ENCODE measurements around the gene CTTNBP2NL.

- TF ChIP-seq BACH1 (IDR thresholded peaks at IDR 0.05; ENCODE audit: borderline replicate concordance), result no peak
- TF ChIP-seq ATF2 (IDR thresholded peaks at IDR 0.05; ENCODE audit: low read length), result no peak
- TF ChIP-seq TBL1XR1 (IDR thresholded peaks at IDR 0.05; ENCODE audit: low read depth, low read length), result no peak
- no peak for TF ChIP-seq RAD21 (IDR thresholded peaks at IDR 0.05; ENCODE audit: insufficient read depth, low read depth, low read length)
- no peak for TF ChIP-seq POLR2AphosphoS5 (IDR thresholded peaks at IDR 0.05; ENCODE audit: low read length)
- TF ChIP-seq, protein P1, sequence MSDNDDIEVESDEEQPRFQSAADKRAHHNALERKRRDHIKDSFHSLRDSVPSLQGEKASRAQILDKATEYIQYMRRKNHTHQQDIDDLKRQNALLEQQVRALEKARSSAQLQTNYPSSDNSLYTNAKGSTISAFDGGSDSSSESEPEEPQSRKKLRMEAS (IDR thresholded peaks at IDR 0.05; ENCODE audit: low read depth, low read length), result no peak
- no peak for TF ChIP-seq HDAC2 (IDR thresholded peaks at IDR 0.05)
- no peak for TF ChIP-seq BHLHE40 (IDR thresholded peaks at IDR 0.05; ENCODE audit: borderline replicate concordance in 1 of 2, low read depth in 2 of 2, low read length in 1 of 2)
- TF ChIP-seq RFX5 (IDR thresholded peaks at IDR 0.05; ENCODE audit: low read depth, low read length), result no peak
- no peak for TF ChIP-seq NRF1 (conservative IDR thresholded peaks at IDR 0.05; ENCODE audit: low read depth, low read length)
- no peak for TF ChIP-seq FOXM1 (IDR thresholded peaks at IDR 0.05; ENCODE audit: low read depth, low read length)
- no peak for TF ChIP-seq FOS (IDR thresholded peaks at IDR 0.05; ENCODE audit: borderline replicate concordance, extremely low read depth, insufficient read length)
- no peak for TF ChIP-seq EGR1 (IDR thresholded peaks at IDR 0.05; ENCODE audit: borderline replicate concordance in 1 of 2, low read depth in 2 of 2, low read length in 2 of 2)
- TF ChIP-seq CREB1 (IDR thresholded peaks at IDR 0.05; ENCODE audit: low read depth), result no peak
These were observed 109.9 kb downstream of the CTTNBP2NL start for GRCh38 chr1:112505878-112506277.
